Naive B cell (primary cell): Measurements from ENCODE around the gene NBEAL1. TPM values are rescaled to one million over a fixed set of nuclear protein-coding genes. Genes with fewer than 3 reads are reported as not detected.
"Not testable (repeated sequence)": the region's sequence is repeated elsewhere in the genome, so short reads cannot be mapped to it uniquely, and the experiment has no call there.

Source experiments
- ATAC-seq, 2 donors: fragments of 150-1000 bp; cut with Tn5 transposase; 2 replicates each; pipeline ENCODE4 v1.10.0; 2021; ENCODE audit warnings: low read depth in 2 of 2, mild to moderate bottlenecking in 2 of 2, moderate library complexity in 2 of 2
- DNase-seq: peaks from one replicate; pipeline ENCODE4 v3.0.0; 2022
- H3K27ac Mint-ChIP-seq, 6 donors: one replicate each; pipeline ENCODE4 v1.8.0; 2020 to 2022; ENCODE audit warnings: mild to moderate bottlenecking in 6 of 6, mixed read lengths in 6 of 6, moderate library complexity in 5 of 6, inconsistent platforms in 2 of 6
- H3K27me3 Mint-ChIP-seq, 3 donors: one replicate each; pipeline ENCODE4 v1.8.0; 2021 to 2022; ENCODE audit warnings: mixed read lengths in 3 of 3, mild to moderate bottlenecking in 1 of 3
- H3K36me3 Mint-ChIP-seq, 2 donors: one replicate each; pipeline ENCODE4 v1.8.0; 2020 to 2022; ENCODE audit warnings: mixed read lengths in 2 of 2, inconsistent platforms in 1 of 2, mild to moderate bottlenecking in 1 of 2
- H3K4me1 Mint-ChIP-seq, 3 donors: one replicate each; pipeline ENCODE4 v1.8.0; 2020 to 2022; ENCODE audit warnings: mixed read lengths in 3 of 3, inconsistent platforms in 1 of 3, mild to moderate bottlenecking in 1 of 3, moderate library complexity in 1 of 3
- H3K4me3 Mint-ChIP-seq, 8 donors: one replicate each; pipeline ENCODE4 v1.8.0; 2020 to 2022; ENCODE audit warnings: mild to moderate bottlenecking in 8 of 8, mixed read lengths in 8 of 8, moderate library complexity in 8 of 8, inconsistent platforms in 2 of 8
- H3K9me3 Mint-ChIP-seq, 7 donors: one replicate each; pipeline ENCODE4 v1.8.0; 2020 to 2022; ENCODE audit warnings: mixed read lengths in 7 of 7, mild to moderate bottlenecking in 5 of 7, inconsistent platforms in 2 of 7, moderate library complexity in 1 of 7
- polyA plus RNA-seq, 6 donors: library from polyadenylated mRNA; unstranded; fragments of 300-500 nt; fragmentation: Illumina TruSeq; gene quantifications; one replicate each; pipeline ENCODE4 v1.2.3, GENCODE V29; 2021; ENCODE audit warnings: low read depth in 6 of 6

NBEAL1 gene
- polyA plus RNA-seq, 6 donors from 2014 or later = 5.4 to 8.3 (median 7.3) TPM

DNA sequence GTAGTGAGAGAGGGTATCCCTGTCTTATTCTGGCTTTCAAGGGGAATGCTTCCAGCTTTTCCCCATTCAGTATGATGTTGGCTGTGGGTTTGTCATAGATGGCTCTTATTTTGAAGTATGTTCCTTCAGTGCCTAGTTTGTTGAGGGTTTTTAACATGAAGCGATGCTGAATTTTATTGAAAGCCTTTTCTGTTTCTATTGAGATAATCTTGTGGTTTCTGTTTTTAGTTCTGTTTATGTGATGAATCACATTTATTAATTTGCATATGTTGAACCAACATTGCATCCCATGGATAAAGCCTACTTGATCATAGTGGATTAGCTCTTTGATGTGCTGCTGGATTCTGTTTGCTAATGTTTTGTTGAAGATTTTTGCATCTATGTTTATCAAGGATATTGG, 87.7 kb downstream of the NBEAL1 start:
- not testable (repeated sequence) for H3K27me3 Mint-ChIP-seq, ATAC-seq, DNase-seq, H3K4me3 Mint-ChIP-seq, H3K4me1 Mint-ChIP-seq, H3K27ac Mint-ChIP-seq
- peaks cover 51 to 57% of the 10 kb centered on the region in 2 donors for H3K36me3 Mint-ChIP-seq
- peaks cover 5 to 48% (median 28%) of the 10 kb centered on the region in 7 donors for H3K9me3 Mint-ChIP-seq

DNA sequence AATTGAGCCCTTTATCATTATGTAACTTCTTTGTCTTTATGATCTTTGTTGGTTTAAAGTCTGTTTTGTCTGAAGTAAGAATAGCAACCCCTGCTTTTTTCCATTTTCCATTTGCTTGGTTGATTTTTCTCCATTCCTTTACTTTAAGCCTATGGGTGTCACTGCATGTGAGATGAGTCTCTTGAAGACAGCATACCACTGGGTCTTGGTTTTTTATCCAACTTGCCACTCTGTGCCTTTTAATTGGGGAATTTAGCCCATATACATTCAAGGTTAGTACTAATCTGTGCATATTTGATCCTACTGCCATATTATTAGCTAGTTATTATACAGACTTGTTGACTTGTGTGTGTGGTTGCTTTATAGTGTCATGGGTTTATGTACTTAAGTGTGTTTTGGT, 89.6 kb downstream of the NBEAL1 start:
- H3K9me3 Mint-ChIP-seq = peaks cover 5 to 48% (median 28%) of the 10 kb centered on the region in 7 donors
- peaks cover 51 to 63% of the 10 kb centered on the region in 2 donors for H3K36me3 Mint-ChIP-seq
- no peaks in the 10 kb centered on the region for H3K4me1 Mint-ChIP-seq
- H3K4me3 Mint-ChIP-seq = no peak overlapping the region
- DNase-seq = no peak
- no peaks in the 10 kb centered on the region for H3K27me3 Mint-ChIP-seq
- no peak for ATAC-seq
- H3K27ac Mint-ChIP-seq = no peak overlapping the region

DNA sequence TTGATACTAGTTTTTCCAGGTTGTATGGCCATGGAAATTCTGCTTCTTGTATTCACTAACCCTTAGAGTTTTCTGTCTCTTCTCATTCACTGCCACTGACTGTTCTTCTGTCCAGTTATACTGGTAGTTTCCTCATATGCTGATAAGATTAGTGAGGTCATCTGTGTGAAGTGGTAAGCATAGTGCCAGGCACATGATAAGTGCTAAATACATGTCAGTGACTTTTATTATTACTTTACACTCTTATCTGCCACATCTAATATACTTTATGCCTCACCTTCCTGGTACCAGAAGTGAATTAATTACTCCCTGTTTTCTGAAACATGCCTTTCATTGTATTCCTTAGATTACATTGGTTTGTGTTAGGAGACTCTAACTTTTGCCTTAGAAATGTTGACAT, 91.3 kb downstream of the NBEAL1 start:
- no peak for DNase-seq
- Mint-ChIP-seq H3K27ac (no peak overlapping the region), H3K4me1 (no peaks in the 10 kb centered on the region), H3K9me3 (peaks cover 5 to 43% (median 28%) of the 10 kb centered on the region in 7 donors), H3K27me3 (no peaks in the 10 kb centered on the region), H3K36me3 (peaks cover 46 to 52% of the 10 kb centered on the region in 2 donors), H3K4me3 (no peak overlapping the region)
- ATAC-seq = no peak

DNA sequence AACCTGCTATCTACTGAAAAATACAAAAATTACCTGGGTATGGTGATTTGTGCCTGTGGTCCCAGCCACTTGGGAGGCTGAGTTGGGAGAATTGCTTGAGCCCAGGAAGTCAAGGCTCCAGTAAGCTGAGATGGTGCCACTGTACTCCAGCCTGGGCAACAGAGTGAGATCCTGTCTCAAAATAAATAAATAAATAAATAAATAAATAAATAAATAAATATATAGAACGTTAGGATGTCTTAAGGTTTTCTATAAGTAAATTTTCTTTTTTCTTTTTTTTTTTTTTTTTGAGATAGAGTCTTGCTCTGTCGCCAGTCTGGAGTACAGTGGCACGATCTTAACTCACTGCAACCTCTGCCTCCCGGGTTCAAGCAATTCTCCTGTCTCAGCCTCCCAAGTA, 95.8 kb downstream of the NBEAL1 start:
- not testable (repeated sequence) for H3K4me3 Mint-ChIP-seq, H3K27me3 Mint-ChIP-seq, ATAC-seq, DNase-seq, H3K27ac Mint-ChIP-seq, H3K4me1 Mint-ChIP-seq
- H3K36me3 Mint-ChIP-seq = peaks cover 22 to 37% of the 10 kb centered on the region in 2 donors
- H3K9me3 Mint-ChIP-seq = peaks cover 0 to 13% (median 3%) of the 10 kb centered on the region in 7 donors

DNA sequence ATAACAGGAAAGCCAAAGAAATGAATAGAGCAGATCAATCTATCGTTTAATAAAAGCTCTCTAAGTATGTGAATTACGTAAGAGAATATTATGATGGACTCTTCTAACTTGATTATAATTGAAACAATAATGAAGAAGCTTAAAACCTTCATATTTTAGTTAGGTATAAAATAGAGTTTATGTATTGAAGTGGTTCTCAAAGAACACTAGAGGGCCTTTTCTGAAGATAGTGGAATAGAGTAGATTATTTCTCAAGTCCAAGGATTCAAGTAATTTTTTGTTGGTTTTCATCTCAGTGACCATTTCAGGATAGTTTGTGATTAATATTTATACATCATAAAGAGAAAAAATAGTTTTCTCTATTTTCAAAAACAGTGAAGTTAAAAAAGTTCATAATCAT, 97.7 kb downstream of the NBEAL1 start:
- no peak overlapping the region for H3K27ac Mint-ChIP-seq
- H3K27me3 Mint-ChIP-seq = no peaks in the 10 kb centered on the region
- H3K4me3 Mint-ChIP-seq = no peak overlapping the region
- H3K9me3 Mint-ChIP-seq = no peaks in the 10 kb centered on the region
- no peaks in the 10 kb centered on the region for H3K4me1 Mint-ChIP-seq
- no peak for ATAC-seq
- no peak for DNase-seq
- peaks cover 15 to 29% of the 10 kb centered on the region in 2 donors for H3K36me3 Mint-ChIP-seq

DNA sequence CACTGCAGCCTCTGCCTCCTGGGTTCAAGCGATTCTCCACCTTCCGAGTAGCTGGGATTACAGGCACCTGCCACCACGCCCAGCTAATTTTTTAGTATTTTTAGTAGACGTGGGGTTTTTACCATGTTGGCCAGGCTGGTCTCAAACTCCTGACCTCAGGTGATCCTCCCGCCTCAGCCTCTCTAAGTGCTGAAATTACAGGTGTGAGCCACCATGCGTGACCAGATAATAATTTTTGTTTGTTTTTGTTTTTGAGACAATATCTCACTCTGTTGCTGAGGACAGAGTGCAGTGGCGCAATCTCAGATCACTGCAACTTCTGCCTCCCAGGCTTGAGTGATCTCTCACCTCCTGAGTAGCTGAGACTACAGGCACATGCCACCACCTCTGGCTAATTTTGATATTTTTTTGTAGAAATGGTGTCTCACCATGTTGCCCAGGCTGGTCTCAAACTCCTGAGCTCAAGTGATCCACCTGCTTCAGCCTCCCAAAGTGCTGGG, 100.6 kb downstream of the NBEAL1 start:
- ATAC-seq, H3K27me3 Mint-ChIP-seq, DNase-seq, H3K27ac Mint-ChIP-seq, H3K4me3 Mint-ChIP-seq, H3K4me1 Mint-ChIP-seq, H3K9me3 Mint-ChIP-seq: not testable (repeated sequence)
- peaks cover 15 to 26% of the 10 kb centered on the region in 2 donors for H3K36me3 Mint-ChIP-seq

DNA sequence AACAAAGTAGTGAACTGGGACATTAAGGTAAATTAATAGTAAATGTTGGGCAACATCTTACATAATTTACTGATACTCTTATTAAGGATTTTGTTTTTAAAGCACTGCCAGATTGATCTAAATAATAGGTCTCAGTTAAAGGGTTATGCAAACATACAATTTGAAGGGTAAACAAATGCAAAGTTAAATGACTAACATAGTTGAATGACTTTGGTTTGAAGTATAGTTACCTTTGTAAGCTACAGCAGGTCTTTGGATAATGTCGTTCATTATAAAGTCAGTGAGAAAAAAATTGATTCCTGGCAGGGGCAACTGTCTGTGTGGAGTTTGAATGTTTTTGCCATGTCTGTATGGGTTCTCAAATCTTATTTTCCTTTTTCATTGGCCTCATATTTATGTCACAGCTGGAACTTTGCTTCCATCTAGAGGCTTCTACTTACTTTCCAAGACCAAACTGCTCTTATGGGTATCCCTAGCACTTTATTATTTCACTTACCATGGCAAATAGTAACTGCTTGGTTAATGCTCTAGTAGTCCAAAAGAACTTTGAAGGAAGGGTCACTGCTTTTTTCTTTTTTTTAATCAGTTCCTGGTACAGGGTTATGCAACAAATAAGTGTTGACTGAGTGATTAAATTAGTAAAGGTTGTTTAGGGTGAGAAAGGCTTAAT, 107.8 kb downstream of the NBEAL1 start:
- Mint-ChIP-seq H3K36me3 (peaks cover 0 to 2% of the 10 kb centered on the region in 2 donors), H3K27me3 (no peaks in the 10 kb centered on the region), H3K4me3 (no peak overlapping the region), H3K27ac (no peak overlapping the region), H3K9me3 (no peaks in the 10 kb centered on the region), H3K4me1 (no peaks in the 10 kb centered on the region)
- ATAC-seq (no peak), DNase-seq (no peak)

DNA sequence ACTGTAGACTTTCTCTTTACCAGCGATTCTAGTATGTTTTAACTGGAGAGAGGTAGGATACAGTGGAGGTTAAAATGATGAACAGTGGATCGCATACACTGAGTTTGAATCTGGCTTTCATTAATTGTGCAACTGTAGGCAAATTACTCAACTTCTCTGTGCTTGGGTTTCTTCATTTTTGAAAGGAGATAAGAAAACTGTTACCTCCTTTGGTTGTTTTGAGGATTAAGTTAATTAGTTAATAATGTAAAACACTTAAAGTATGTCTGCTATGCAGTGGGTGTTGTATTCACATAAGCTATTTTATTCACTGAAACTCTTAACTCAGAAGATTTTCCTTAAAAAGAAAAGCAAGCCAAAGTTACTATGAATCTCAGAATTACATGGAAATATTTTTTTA, 112.3 kb downstream of the NBEAL1 start:
- no peak overlapping the region for H3K4me3 Mint-ChIP-seq
- ATAC-seq (no peak), DNase-seq (no peak)
- no peaks in the 10 kb centered on the region for H3K27me3 Mint-ChIP-seq
- peaks cover 0 to 10% of the 10 kb centered on the region in 2 donors for H3K36me3 Mint-ChIP-seq
- no peaks in the 10 kb centered on the region for H3K9me3 Mint-ChIP-seq
- H3K27ac Mint-ChIP-seq = no peak overlapping the region
- H3K4me1 Mint-ChIP-seq = no peaks in the 10 kb centered on the region

DNA sequence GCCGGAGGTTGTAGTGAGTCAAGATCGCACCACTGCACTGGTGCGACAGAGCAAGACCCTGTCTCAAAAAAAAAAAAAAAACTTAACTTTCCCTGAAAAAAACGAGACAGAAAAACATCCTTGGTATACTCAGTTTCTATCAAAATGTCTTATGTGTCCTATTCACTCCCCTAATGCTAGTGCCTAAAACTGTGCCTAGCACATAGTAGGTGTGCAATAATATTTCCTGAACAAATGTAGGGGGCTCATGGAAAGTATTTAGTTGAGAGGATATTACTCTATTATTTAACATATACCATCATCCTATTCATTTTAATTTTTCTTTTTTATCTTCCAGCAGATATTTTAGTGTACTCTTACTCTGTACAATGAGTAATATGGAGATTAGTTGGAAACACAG, 120.4 kb downstream of the NBEAL1 start:
- no peaks in the 10 kb centered on the region for H3K4me1 Mint-ChIP-seq
- no peak for ATAC-seq

DNA sequence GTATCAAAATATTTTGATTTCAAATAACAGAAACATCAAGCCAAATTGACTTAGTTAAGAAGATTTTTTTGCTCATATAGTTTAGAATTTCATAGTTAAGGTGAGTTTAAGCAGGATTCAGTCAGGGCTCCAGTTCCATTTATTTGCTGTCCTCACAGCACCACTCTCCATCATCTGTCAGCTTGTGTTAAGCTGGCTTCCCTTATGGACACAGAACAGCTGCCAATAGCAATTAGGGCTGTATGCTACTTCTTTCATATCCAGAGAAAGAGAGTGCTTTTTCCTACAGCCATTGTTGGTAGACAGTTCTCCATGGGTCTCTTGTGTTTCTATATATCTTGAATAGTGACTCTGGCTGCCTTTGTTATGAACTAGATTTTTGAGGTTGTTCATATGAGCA, 128.7 kb downstream of the NBEAL1 start:
- Mint-ChIP-seq H3K4me3 (no peak overlapping the region), H3K27me3 (no peaks in the 10 kb centered on the region), H3K9me3 (no peaks in the 10 kb centered on the region), H3K36me3 (peaks cover 0 to 5% of the 10 kb centered on the region in 2 donors), H3K27ac (no peak overlapping the region), H3K4me1 (no peaks in the 10 kb centered on the region)
- ATAC-seq = no peak
- DNase-seq = no peak

More for the DNA sequence above, 120.4 kb downstream of the NBEAL1 start:
- no peak for DNase-seq
- no peak overlapping the region for H3K27ac Mint-ChIP-seq
- no peaks in the 10 kb centered on the region for H3K36me3 Mint-ChIP-seq
- H3K27me3 Mint-ChIP-seq = no peaks in the 10 kb centered on the region
- H3K9me3 Mint-ChIP-seq = no peaks in the 10 kb centered on the region
- H3K4me3 Mint-ChIP-seq = no peak overlapping the region

DNA sequence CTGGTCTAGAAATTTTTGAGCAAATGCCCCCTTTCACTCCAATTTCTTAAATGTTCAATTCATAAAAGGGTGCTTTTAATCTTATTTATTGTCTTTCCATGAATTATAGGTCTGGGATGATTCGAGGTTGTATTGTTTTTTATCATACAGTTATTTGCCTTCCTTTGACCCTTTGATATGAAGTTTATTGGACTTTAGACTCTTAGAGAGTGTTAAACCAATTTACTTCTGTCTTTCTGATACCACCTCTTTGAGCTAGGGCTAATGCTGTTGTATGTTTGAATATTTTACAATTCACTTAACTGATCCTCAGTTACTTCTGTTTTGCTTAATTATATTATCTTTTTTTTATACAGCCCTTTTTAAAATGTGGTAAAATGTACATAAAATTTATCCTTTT, 134.5 kb downstream of the NBEAL1 start:
- ATAC-seq = no peak
- no peak for DNase-seq
- Mint-ChIP-seq H3K36me3 (peaks cover 8 to 17% of the 10 kb centered on the region in 2 donors), H3K27ac (no peak overlapping the region), H3K4me1 (no peaks in the 10 kb centered on the region), H3K4me3 (no peak overlapping the region), H3K9me3 (peaks cover 0 to 3% (median 0%) of the 10 kb centered on the region in 7 donors), H3K27me3 (no peaks in the 10 kb centered on the region)

DNA sequence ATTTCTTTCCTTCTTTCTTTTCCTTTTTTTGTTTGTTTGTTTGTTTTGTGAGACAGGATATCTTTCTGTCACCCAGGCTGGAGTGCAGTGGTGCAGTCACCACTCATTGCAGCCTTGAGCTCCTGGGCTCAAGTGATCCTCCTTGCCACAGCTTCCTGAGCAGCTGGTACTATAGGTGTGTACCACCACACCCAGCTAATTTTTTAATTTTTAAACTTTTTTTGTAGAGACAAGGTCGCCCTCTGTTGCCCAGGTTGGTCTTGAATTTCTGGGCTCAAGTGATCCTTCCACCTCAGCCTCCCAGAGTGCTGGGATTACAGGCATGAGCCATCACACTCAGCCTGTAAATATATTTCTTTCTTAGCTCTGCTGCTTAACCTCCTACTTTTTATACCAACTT, 140.7 kb downstream of the NBEAL1 start:
- ATAC-seq = no peak
- Mint-ChIP-seq H3K27ac (peak overlapping the region in 2 of 6 donors; percentile 36 to 48), H3K4me3 (no peak overlapping the region), H3K27me3 (no peaks in the 10 kb centered on the region), H3K9me3 (no peaks in the 10 kb centered on the region), H3K4me1 (peaks cover 0 to 8% (median 0%) of the 10 kb centered on the region in 3 donors), H3K36me3 (peaks cover 3 to 4% of the 10 kb centered on the region in 2 donors)
- no peak for DNase-seq

DNA sequence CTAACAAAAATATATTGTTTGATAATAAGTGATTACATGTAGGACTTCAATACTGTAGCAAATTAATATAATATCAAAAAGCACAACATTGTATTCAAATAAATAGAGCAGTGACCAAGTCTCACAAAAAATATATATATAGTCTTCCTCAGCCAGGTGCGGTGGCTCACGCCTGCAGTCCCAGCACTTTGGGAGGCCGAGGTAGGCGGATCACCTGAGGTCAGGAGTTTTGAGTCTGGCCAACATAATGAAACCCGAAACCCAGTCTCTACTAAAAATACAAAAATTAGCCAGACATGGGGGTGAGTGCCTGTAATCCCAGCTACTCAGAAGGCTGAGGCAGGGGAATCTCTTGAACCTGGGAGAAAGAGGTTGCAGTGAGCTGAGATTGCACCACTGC, 148.0 kb downstream of the NBEAL1 start:
- H3K4me3 Mint-ChIP-seq, H3K27me3 Mint-ChIP-seq, H3K4me1 Mint-ChIP-seq, H3K9me3 Mint-ChIP-seq, H3K27ac Mint-ChIP-seq, ATAC-seq, DNase-seq: not testable (repeated sequence)
- peaks cover 8 to 14% of the 10 kb centered on the region in 2 donors for H3K36me3 Mint-ChIP-seq

DNA sequence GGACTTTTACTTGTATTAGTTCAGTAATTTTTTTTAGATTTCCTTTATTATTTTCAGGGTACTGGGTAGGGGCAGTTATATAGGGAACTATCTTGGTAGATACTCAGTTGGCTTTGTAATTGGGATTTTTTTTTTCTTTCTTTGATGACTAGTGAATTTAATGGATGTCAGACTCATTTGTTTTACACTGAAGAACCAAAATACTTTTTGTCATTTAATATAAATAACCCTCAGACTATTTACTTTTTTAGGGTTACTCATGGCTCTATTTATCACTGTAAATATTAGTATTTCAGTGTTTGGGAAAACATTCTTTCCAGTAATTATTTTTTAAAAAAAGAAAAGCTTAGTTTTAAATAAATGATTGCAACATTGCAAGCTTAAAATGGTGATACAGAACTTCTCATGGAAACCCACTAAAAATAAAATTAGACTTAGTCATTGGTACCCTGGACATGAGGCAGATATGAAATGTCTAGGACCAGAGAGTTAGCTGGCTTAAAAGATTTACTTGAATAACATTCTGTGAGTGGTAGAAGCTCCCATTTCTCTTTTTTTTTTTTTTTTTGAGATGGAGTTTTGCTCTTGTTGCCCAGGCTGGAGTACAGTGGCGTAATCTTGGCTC, 149.7 kb downstream of the NBEAL1 start:
- peaks cover 0 to 6% (median 2%) of the 10 kb centered on the region in 7 donors for H3K9me3 Mint-ChIP-seq
- H3K27me3 Mint-ChIP-seq = no peaks in the 10 kb centered on the region
- H3K27ac Mint-ChIP-seq = peak overlapping the region in 1 of 6 donors; percentile 44
- no peaks in the 10 kb centered on the region for H3K4me1 Mint-ChIP-seq
- DNase-seq (no peak), ATAC-seq (no peak)
- H3K4me3 Mint-ChIP-seq = no peak overlapping the region
- H3K36me3 Mint-ChIP-seq = peaks cover 8 to 14% of the 10 kb centered on the region in 2 donors
